HFFc6 (cell line): ENCODE results near the gene FOXP1. TPM values are rescaled to one million over a fixed set of nuclear protein-coding genes. Genes with fewer than 3 reads are reported as not detected.

Source experiments
- DNase-seq: peaks from one replicate; pipeline ENCODE4 v3.0.0-alpha.2; 2018
- H3K27ac Mint-ChIP-seq: 2 replicates; pipeline ENCODE4 v1.8.0; 2020; ENCODE audit warnings: mild to moderate bottlenecking, mixed read lengths
- H3K27me3 Mint-ChIP-seq: 2 replicates; pipeline ENCODE4 v1.8.0; 2021; ENCODE audit warnings: mild to moderate bottlenecking, moderate library complexity, mixed read lengths; ENCODE audit not compliant: insufficient read depth
- H3K36me3 Mint-ChIP-seq: 2 replicates; pipeline ENCODE4 v1.8.0; 2021; ENCODE audit warnings: low read depth, mixed read lengths
- H3K4me1 Mint-ChIP-seq: 2 replicates; pipeline ENCODE4 v1.8.0; 2020; ENCODE audit warnings: low read depth, mixed read lengths
- H3K4me3 Mint-ChIP-seq: 2 replicates; pipeline ENCODE4 v1.8.0; 2020; ENCODE audit warnings: mild to moderate bottlenecking, moderate library complexity, mixed read lengths
- H3K9me3 Mint-ChIP-seq: 2 replicates; pipeline ENCODE4 v1.8.0; 2020; ENCODE audit warnings: mild to moderate bottlenecking, mixed read lengths
- total RNA-seq, 6 experiments: library from RNA; stranded (reverse); fragmentation: NEBNext Ultra II Directional; extraction: Animal tissue kit (Norgen Biotek cat#: 25700); gene quantifications; 2 replicates in 1 of 6; 3 replicates in 5 of 6; pipeline ENCODE4 v1.2.3, GENCODE V29; 2021
- TF ChIP-seq, protein P1 (sequence below): fragments of 200-600 bp; sonication (generic); IDR thresholded peaks from 2 replicates; pipeline ENCODE4 v1.5.0; 2021; ENCODE audit warnings: antibody characterized with exemption, mild to moderate bottlenecking

FOXP1 gene
- total RNA-seq, 6 experiments from 2014 or later = 32.2 to 59.3 (median 52.0) TPM

DNA sequence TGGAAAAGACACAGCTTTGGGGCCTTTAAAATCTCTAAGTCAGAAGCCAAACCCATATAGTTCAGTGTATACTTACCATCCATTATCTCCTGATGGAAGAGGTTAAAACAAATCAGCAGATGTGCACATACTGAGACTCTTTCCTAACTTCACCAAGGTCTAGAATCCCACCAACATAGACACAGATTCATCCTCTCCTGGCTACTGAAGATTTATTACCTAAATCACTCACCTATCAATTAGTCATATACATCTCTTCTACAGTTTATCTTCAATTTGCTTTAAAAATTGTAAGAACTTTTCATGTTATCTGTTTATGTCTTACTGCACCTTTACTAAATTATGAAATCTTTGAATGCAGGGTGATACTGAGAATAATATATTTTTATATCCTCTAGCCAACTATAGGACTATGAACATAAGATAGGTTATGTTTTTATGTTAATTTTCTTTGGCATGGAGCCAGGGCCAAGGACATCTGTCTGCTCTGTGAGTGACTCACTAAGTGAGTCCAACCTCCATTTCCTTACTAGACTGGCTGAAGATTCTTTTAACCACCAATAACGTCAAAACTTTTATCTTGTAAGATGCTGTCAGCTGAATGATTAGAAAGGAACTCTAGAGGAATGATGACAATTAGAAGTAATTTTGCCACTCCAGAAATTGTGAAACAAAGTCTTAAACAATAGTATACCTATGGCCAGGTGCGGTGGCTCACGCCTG is 397.6 kb downstream of the FOXP1 start:
- Mint-ChIP-seq H3K27ac (no peak overlapping the region), H3K27me3 (peaks cover 2% of the 10 kb centered on the region), H3K4me3 (no peak overlapping the region), H3K9me3 (no peaks in the 10 kb centered on the region), H3K36me3 (no peaks in the 10 kb centered on the region), H3K4me1 (peaks cover 28% of the 10 kb centered on the region)
- peak; percentile 43 for DNase-seq
- TF ChIP-seq, protein P1, sequence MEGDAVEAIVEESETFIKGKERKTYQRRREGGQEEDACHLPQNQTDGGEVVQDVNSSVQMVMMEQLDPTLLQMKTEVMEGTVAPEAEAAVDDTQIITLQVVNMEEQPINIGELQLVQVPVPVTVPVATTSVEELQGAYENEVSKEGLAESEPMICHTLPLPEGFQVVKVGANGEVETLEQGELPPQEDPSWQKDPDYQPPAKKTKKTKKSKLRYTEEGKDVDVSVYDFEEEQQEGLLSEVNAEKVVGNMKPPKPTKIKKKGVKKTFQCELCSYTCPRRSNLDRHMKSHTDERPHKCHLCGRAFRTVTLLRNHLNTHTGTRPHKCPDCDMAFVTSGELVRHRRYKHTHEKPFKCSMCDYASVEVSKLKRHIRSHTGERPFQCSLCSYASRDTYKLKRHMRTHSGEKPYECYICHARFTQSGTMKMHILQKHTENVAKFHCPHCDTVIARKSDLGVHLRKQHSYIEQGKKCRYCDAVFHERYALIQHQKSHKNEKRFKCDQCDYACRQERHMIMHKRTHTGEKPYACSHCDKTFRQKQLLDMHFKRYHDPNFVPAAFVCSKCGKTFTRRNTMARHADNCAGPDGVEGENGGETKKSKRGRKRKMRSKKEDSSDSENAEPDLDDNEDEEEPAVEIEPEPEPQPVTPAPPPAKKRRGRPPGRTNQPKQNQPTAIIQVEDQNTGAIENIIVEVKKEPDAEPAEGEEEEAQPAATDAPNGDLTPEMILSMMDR = no peak

DNA sequence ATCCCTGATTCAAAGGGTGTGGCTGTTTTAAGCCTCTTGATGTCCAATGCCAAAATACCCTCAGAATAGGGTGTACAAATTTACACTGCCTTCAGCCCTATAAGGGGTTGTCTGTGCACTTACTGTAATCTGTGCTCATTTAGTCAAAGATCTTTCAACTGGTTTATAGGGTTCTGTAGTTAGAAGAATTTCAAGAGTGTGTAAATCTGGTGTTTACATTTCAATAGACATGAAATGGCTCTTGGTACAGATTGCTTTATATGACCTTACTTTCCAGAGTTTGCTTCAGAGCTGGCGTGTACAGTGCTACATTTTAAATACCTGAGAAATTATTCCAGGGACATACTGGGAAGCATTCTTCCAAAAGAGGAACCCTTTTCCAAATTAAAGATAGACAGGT is 399.3 kb downstream of the FOXP1 start:
- H3K27ac Mint-ChIP-seq = no peak overlapping the region
- peaks cover 30% of the 10 kb centered on the region for H3K4me1 Mint-ChIP-seq
- TF ChIP-seq, protein P1 = no peak
- no peak overlapping the region for H3K4me3 Mint-ChIP-seq
- DNase-seq = no peak
- H3K9me3 Mint-ChIP-seq = no peaks in the 10 kb centered on the region
- peaks cover 2% of the 10 kb centered on the region for H3K27me3 Mint-ChIP-seq
- H3K36me3 Mint-ChIP-seq = no peaks in the 10 kb centered on the region

DNA sequence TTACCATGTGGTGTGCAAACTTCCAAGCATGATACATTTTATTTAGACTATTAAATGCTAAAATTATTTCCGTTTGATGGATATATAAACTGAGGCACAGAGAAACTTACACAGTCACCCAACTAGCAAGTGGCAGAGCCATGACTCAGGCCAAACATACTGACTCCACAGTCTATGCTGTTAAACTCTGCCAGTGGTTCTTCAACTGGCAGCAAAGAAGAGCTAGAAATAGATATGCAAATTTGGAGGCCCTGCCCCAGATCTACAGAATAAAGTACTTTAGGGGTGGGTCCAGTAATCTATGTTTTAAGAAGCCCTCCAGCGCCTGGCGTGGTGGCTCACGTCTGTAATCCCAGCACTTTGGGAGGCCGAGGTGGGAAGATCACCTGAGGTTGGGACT is 400.0 kb downstream of the FOXP1 start:
- Mint-ChIP-seq H3K27me3 (peaks cover 2% of the 10 kb centered on the region), H3K36me3 (no peaks in the 10 kb centered on the region), H3K9me3 (no peaks in the 10 kb centered on the region), H3K27ac (no peak overlapping the region), H3K4me1 (peaks cover 24% of the 10 kb centered on the region), H3K4me3 (no peak overlapping the region)
- TF ChIP-seq, protein P1 = no peak
- DNase-seq = no peak

DNA sequence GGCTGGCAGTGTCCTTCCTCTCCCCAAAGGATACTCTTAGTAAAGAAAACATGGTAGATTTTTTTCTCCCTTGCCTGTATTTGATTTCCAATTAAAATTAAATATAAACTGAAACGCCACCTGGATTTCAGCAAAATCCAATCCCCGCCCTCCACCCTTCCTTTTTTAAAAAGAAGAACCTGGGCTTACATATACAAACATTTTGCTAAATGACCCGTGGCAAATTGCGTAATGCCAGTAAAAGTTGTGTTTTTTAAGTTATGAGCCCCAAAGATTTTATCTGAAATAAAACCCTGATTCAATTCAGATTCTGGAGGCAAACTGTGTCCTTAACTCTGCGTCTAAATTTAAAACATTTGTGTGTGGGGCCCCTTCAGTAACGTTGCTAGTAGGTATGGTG is 403.0 kb downstream of the FOXP1 start:
- DNase-seq = no peak
- H3K36me3 Mint-ChIP-seq = no peaks in the 10 kb centered on the region
- H3K4me1 Mint-ChIP-seq = peaks cover 15% of the 10 kb centered on the region
- TF ChIP-seq, protein P1 = no peak
- no peak overlapping the region for H3K27ac Mint-ChIP-seq
- no peak overlapping the region for H3K4me3 Mint-ChIP-seq
- H3K9me3 Mint-ChIP-seq = no peaks in the 10 kb centered on the region
- peaks cover 2% of the 10 kb centered on the region for H3K27me3 Mint-ChIP-seq

DNA sequence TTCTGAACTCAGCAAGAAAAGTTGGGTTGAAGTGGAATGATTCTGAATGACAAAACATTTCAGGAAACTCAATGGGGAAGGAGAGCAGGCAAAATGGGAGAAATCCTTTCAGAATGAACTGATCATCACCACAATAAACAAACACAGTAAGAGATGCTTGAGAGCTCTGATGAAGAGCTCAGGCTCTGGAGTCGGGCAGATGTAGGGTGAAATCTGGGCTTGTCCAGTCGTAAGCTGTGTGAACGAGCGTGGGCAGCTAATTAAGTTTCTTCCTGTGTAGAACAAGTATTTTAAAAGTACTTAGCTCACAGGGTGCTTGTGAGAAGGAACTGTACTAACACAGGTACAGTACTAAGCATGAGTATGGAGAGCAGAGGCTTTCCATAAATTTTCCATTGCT is 406.2 kb downstream of the FOXP1 start:
- TF ChIP-seq, protein P1 = no peak
- H3K27ac Mint-ChIP-seq = no peak overlapping the region
- peaks cover 39% of the 10 kb centered on the region for H3K4me1 Mint-ChIP-seq

More for the DNA sequence above, 406.2 kb downstream of the FOXP1 start:
- Mint-ChIP-seq H3K9me3 (no peaks in the 10 kb centered on the region), H3K4me3 (no peak overlapping the region), H3K36me3 (no peaks in the 10 kb centered on the region), H3K27me3 (peaks cover 2% of the 10 kb centered on the region)
- DNase-seq = no peak
